ENCODE data around the gene KPNB1.

The KPNB1 gene

DNA sequence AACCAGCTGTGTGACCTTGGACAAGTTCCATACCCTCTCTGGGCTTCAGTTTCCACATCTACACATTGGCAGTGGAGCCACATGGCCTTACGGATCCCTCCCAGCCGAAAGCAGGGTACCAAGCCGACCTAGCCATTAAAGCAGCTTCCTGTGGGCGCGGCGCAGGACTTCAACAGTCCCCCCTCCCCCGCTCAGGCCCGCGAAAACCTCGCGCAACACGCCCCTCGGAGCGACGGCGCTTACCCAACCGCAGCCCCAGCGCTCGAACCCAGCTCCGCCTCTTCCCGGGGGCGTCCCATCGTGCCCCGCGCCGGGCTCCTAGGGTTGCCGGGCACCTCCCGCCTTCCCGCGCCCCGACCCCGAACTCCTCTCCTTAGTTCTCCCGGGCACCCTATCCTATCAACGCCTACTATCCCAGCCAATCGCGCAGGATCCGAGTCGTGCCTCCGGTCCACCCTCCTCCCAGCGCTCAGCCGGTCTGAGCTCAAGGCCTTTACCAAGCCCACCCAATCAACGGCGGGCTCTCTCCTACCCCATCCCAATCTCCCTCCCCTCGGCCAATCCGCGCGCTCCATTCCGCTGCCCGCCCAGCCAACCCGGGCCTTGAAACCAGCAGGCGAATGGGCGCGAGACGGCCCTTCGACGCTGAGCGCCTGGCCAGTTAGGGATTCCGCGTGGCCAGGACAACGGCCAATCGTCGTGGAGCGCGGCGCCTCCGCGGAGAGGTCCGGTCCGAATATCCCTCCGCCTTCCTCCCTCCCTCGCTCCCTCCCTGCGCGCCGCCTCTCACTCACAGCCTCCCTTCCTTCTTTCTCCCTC is at the start of gene KPNB1:
Gene KPNB1, plus strand, starts transcription at position 767 of the 819 bp plus-strand sequence. CDS start 326 bp downstream, outside the sequence.
- H3K27me3 ChIP-seq (ENCODE audit: control insufficient read depth, insufficient read depth, low read length), result no peaks in the 10 kb centered on the region
- H3K27ac ChIP-seq (ENCODE audit: low read depth, low read length), result peak within 1 kb of the TSS; percentile 89
- peak within 1 kb of the TSS; percentile 83 for H3K4me3 ChIP-seq (ENCODE audit: low read length)
- H3K9ac ChIP-seq (ENCODE audit: low read length), result peak within 1 kb of the TSS; percentile 80
- peaks cover 8% of the 10 kb centered on the region for H3K36me3 ChIP-seq (ENCODE audit: control insufficient read depth, insufficient read depth, low read length)
- peaks cover 4% of the 10 kb centered on the region for H3K4me1 ChIP-seq (ENCODE audit: control insufficient read depth, insufficient read depth, low read length)

DNA sequence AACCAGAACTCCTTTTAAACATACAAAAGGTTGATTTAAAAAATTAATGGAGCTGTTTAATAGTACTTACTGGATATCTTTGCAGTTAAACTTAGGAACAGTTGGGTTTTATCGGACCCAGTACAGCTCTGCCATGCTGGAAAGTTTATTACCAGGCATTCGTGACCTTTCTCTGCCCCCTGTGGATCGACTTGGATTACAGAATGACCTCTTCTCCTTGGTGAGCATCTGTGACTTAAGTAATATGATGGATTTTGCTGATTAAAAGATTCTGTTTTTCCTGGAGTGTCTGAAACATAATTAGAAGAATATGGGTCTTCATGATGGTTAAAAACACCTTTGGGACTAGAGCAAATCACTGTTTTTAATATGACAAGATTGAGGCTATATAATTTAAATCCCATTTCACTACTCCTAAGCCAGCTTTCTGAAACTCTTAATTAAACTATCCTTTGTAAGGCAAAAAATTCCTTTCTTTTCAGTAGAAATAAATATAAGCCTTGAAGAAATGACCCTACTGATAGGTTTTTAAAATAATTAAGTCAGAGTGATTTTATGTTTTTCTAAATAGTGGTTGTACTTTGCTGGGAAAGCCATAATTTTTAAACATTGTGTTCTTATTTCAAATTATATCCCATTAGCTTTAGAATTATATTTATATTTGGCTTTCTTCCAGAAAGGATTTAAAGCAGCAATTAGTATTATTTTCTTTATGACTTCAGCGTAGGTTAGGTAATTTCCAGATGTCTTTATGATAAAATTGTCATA is 45.7 kb upstream of the KPNB1 start:
- H3K27ac ChIP-seq (ENCODE audit: low read depth, low read length), result no peak overlapping the region
- H3K36me3 ChIP-seq (ENCODE audit: control insufficient read depth, insufficient read depth, low read length), result peaks cover 6% of the 10 kb centered on the region
- H3K9ac ChIP-seq (ENCODE audit: low read length), result no peak overlapping the region
- H3K4me1 ChIP-seq (ENCODE audit: control insufficient read depth, insufficient read depth, low read length), result no peaks in the 10 kb centered on the region
- no peak overlapping the region for H3K4me3 ChIP-seq (ENCODE audit: low read length)
- H3K27me3 ChIP-seq (ENCODE audit: control insufficient read depth, insufficient read depth, low read length), result no peaks in the 10 kb centered on the region

DNA sequence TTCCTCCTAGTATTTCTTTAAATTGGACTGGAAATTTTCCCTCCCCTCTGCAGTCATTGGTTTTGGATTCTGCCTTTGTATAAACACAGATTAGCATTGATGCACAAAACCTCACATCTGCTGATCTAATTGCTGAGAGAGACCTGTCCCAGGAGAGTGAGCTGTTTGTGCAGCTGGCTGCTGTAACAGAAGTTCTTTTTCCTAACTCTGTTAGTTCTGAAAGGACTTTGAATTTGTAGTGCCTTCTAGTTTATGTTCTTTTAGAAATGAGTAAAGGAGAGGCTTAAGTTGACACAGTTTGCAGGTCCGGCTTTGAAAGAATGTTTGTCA is 45.2 kb upstream of the KPNB1 start:
- H3K4me1 ChIP-seq (ENCODE audit: control insufficient read depth, insufficient read depth, low read length), result no peaks in the 10 kb centered on the region
- no peaks in the 10 kb centered on the region for H3K27me3 ChIP-seq (ENCODE audit: control insufficient read depth, insufficient read depth, low read length)
- H3K4me3 ChIP-seq (ENCODE audit: low read length), result no peak overlapping the region
- H3K9ac ChIP-seq (ENCODE audit: low read length), result no peak overlapping the region
- H3K27ac ChIP-seq (ENCODE audit: low read depth, low read length), result no peak overlapping the region
- H3K36me3 ChIP-seq (ENCODE audit: control insufficient read depth, insufficient read depth, low read length), result peaks cover 8% of the 10 kb centered on the region

DNA sequence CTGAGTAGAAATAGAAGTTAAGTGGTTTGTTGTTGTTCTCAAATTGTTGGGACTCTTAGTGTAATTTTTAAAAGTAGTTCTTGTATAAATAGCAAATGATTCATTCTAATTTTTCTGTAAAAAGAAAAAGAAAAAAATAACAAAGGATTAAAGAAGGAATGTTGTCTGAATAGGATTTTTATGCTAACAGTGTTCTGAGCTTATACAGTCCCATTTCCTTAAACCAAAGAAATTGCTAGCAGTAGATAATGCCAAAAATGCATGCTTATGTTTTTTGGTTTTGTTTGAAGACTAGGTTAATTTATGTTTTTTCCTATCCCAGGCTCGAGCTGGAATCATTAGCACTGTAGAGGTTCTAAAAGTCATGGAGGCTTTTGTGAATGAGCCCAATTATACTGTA is 44.7 kb upstream of the KPNB1 start:
- no peak overlapping the region for H3K9ac ChIP-seq (ENCODE audit: low read length)
- H3K4me1 ChIP-seq (ENCODE audit: control insufficient read depth, insufficient read depth, low read length), result no peaks in the 10 kb centered on the region
- H3K36me3 ChIP-seq (ENCODE audit: control insufficient read depth, insufficient read depth, low read length), result peaks cover 8% of the 10 kb centered on the region
- H3K27ac ChIP-seq (ENCODE audit: low read depth, low read length), result no peak overlapping the region
- H3K27me3 ChIP-seq (ENCODE audit: control insufficient read depth, insufficient read depth, low read length), result no peaks in the 10 kb centered on the region
- no peak overlapping the region for H3K4me3 ChIP-seq (ENCODE audit: low read length)

DNA sequence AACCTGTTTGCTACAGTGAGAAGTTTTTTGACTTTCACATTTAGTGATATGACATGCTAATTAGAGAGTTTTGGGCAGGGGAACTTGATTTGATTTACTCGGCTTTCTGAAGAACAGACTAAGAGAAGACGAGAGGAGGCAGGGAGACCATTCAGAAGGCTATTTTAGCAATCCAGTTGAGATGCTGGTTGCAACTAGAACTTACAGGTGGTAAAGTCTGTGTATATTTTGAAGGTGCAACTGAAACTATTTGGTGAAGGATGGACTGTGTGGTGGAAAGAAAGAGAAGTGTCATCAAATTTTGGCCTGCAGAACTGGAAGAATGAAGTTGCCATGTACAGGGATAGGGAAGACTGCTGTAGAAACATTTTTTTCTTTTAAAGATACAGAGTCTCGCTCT is 42.2 kb upstream of the KPNB1 start:
- Histone ChIP-seq H3K27me3 (ENCODE audit: control insufficient read depth, insufficient read depth, low read length) (no peaks in the 10 kb centered on the region), H3K9ac (ENCODE audit: low read length) (no peak overlapping the region), H3K27ac (ENCODE audit: low read depth, low read length) (no peak overlapping the region), H3K4me3 (ENCODE audit: low read length) (no peak overlapping the region), H3K36me3 (ENCODE audit: control insufficient read depth, insufficient read depth, low read length) (peaks cover 9% of the 10 kb centered on the region), H3K4me1 (ENCODE audit: control insufficient read depth, insufficient read depth, low read length) (no peaks in the 10 kb centered on the region)

DNA sequence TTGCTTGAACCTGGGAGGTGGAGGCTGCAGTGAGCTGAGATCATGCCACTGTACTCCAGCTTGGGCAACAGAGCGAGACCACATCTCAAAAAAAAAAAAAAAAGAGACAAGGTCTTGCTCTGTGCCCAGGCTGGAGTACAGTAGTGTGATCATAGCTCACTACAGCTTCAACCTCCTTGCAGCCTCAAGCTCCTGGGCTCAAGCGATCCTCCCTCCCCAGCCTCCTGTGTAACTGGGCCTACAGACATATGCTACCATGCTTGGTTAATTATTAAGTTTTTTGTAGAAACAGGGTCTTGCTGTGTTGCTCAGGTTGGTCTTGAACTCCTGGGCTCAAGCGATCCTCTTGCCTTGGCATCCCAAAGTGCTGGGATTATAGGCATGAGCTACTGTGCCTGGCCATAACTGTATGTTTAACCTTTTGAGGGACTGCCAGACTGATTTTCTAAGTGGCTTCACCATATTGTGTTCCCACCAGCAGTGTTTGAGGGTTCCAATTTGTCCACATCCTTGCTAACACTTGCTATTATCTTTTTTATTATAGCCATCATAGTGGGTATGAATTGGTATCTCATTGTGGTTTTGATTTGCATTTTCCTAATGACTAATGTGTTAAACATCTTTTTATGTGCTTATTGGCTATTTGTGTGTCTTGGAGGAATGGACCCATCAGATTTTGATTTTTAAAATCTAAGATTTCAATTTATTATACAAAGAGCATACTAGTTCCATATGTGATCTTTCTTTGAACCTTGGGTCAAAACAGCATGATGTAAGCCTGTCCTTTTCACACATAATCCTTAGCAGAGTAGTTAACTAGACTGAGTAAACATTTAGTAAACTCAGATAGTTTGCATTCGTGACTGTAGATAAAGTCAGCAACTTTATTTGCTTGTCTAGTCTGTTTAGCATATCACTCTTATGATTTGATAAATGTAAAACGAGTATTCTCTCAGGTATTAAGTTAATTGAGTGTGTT is 38.1 kb upstream of the KPNB1 start:
- Histone ChIP-seq H3K4me1 (ENCODE audit: control insufficient read depth, insufficient read depth, low read length) (no peaks in the 10 kb centered on the region), H3K27ac (ENCODE audit: low read depth, low read length) (no peak overlapping the region), H3K4me3 (ENCODE audit: low read length) (no peak overlapping the region), H3K27me3 (ENCODE audit: control insufficient read depth, insufficient read depth, low read length) (no peaks in the 10 kb centered on the region), H3K36me3 (ENCODE audit: control insufficient read depth, insufficient read depth, low read length) (peaks cover 15% of the 10 kb centered on the region), H3K9ac (ENCODE audit: low read length) (no peak overlapping the region)

DNA sequence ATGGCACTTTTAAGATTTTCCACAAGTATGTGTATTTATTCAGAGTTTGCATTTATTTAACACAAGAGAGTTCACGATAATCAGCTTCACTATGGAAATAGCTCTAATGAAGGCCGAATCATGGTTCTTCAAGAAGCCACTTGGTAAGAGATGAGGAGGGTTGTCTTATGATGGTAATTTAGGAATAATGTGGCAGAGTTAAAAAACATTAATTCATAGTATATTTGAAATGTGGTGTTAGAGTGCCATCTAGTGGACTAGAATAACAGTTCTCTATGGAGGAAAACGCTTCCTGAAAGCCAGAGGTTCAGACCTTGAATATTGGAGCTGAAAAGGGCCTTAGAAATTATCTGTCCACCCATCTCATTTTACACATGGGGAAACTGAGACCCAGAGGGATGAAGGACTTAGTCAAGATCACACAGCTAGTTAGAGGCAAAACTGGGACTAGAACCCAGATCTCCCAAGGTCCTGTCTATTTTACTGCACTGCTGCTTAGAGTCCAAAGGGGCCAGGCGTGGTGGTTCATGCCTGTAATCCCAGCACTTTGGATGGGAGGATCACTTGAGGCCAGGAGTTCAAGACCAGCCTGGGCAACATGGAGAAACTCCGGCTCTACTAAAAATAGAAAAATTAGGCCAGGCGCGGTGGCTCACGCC is 33.8 kb upstream of the KPNB1 start:
- Histone ChIP-seq H3K4me1 (ENCODE audit: control insufficient read depth, insufficient read depth, low read length) (no peaks in the 10 kb centered on the region), H3K27ac (ENCODE audit: low read depth, low read length) (no peak overlapping the region), H3K27me3 (ENCODE audit: control insufficient read depth, insufficient read depth, low read length) (no peaks in the 10 kb centered on the region), H3K9ac (ENCODE audit: low read length) (no peak overlapping the region), H3K36me3 (ENCODE audit: control insufficient read depth, insufficient read depth, low read length) (peaks cover 26% of the 10 kb centered on the region), H3K4me3 (ENCODE audit: low read length) (no peak overlapping the region)

DNA sequence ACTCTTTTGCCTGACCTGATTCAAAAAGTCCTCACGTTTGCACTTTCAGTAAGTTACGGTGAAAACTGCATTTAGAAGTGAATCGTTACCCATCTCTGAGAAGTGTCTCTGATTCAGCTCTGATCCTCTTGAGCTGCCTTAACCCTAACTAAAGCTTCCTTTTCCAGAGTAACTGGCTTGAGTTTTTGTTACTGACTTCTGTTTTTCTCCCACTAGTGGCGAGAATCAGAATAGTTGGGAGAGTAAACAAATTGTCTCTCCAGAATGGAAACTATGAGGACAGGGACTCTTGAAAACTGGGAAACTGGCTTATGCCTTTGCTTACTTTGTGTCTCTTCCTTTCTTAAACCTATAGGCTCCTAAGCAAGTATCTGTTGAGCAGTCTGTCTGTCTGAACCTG is 31.3 kb upstream of the KPNB1 start:
- H3K4me3 ChIP-seq (ENCODE audit: low read length), result no peak overlapping the region
- peaks cover 24% of the 10 kb centered on the region for H3K36me3 ChIP-seq (ENCODE audit: control insufficient read depth, insufficient read depth, low read length)
- no peaks in the 10 kb centered on the region for H3K27me3 ChIP-seq (ENCODE audit: control insufficient read depth, insufficient read depth, low read length)
- H3K9ac ChIP-seq (ENCODE audit: low read length), result no peak overlapping the region
- H3K27ac ChIP-seq (ENCODE audit: low read depth, low read length), result no peak overlapping the region
- H3K4me1 ChIP-seq (ENCODE audit: control insufficient read depth, insufficient read depth, low read length), result peaks cover 13% of the 10 kb centered on the region

DNA sequence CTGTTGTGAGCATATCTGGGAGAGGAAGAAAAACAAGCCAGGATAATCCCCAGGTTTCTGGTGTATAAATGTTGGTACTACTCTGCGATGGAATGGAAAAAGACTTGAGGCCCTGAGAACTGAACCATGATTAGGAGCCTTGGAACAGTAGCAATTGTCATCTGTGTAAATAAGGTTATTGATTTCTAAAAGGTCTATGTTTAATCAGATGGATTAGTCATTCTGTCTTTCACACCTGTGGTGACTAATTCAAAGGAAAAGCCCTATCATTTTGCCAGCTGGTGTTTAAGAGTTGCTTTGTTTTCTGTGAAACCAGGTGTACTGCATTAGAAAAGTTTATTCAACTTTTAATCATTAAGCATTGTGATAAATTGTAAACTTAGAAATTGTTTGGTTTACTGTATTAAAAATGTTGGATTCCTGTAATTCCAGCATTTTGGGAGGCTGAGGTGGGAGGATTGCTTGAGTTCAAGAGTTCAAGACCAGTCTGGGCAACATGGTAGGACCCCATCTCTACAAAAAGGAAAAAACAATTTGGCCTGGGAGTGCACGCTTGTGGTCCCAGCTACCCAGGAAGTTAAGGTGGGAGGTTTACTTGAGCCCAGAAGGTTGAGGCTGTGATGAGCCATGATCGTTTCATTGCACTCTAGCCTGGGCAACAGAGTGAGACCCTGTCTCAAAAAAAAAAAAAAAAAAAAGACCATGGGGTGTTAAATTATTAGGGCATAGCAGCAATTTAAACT is 29.0 kb upstream of the KPNB1 start:
- peaks cover 19% of the 10 kb centered on the region for H3K36me3 ChIP-seq (ENCODE audit: control insufficient read depth, insufficient read depth, low read length)
- peaks cover 13% of the 10 kb centered on the region for H3K4me1 ChIP-seq (ENCODE audit: control insufficient read depth, insufficient read depth, low read length)
- no peak overlapping the region for H3K27ac ChIP-seq (ENCODE audit: low read depth, low read length)
- H3K9ac ChIP-seq (ENCODE audit: low read length), result no peak overlapping the region
- H3K4me3 ChIP-seq (ENCODE audit: low read length), result no peak overlapping the region
- H3K27me3 ChIP-seq (ENCODE audit: control insufficient read depth, insufficient read depth, low read length), result no peaks in the 10 kb centered on the region

DNA sequence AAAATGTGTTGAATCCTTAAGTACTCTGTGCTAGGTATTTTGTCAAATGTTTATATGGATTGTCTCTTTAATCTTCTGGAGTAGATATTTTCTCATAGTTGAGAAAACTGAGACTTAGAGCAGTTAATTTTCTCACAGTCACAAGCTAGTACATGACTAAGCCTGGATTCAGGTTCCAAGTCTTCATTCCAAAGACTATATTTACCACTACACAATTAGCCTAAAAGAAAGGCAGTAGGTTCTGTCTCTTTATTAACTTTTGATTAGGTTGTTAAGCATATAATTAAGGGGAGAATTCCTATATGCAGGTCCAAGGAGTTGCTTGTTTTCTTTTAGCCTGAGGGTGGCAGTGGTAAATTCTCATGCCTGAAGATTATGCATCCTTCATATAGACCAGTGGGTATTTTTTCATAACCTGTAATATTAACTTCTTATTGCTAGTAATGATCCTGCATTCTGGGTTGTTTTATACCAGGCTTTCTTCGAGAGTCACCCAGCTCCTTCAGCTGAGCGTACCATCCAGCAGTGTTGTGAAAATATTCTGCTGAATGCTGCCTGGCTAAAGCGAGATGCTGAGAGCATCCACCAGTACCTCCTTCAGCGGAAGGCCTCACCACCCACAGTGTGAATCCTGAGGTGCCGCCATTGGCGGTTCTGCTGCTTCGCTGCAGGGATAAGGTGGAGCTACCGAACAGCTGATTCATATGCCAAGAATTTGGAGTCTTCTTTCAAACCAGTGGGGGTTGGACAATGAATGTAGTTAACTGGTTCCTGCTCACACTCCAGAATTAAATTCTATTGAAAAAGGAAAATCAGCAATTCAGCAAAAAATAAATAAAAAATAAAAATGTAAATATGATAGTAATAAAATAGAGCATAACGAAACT is 28.2 kb upstream of the KPNB1 start:
- Histone ChIP-seq H3K27me3 (ENCODE audit: control insufficient read depth, insufficient read depth, low read length) (no peaks in the 10 kb centered on the region), H3K27ac (ENCODE audit: low read depth, low read length) (peak overlapping the region; percentile 61), H3K4me3 (ENCODE audit: low read length) (no peak overlapping the region), H3K9ac (ENCODE audit: low read length) (no peak overlapping the region), H3K36me3 (ENCODE audit: control insufficient read depth, insufficient read depth, low read length) (peaks cover 19% of the 10 kb centered on the region), H3K4me1 (ENCODE audit: control insufficient read depth, insufficient read depth, low read length) (peaks cover 15% of the 10 kb centered on the region)

DNA sequence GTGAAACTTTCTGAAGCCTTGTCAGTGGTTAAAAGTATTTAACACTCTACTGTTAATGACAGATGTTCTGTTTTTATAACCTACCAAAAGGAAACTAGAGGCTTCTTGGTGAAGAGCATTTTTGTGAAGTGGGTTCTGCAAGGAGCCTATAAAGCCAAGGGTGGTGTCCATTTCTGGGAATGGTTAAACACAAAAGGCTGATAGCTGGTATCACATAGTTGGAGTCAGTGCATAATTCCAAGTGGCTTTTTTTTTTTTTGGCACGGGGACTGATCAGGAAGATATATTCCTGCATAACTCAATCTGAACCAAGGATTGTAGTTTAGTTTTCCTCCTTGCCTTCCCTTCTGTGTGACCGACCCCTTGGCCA is 27.6 kb upstream of the KPNB1 start:
- H3K27me3 ChIP-seq (ENCODE audit: control insufficient read depth, insufficient read depth, low read length), result no peaks in the 10 kb centered on the region
- peaks cover 15% of the 10 kb centered on the region for H3K4me1 ChIP-seq (ENCODE audit: control insufficient read depth, insufficient read depth, low read length)
- no peak overlapping the region for H3K4me3 ChIP-seq (ENCODE audit: low read length)
- peak overlapping the region; percentile 61 for H3K27ac ChIP-seq (ENCODE audit: low read depth, low read length)
- no peak overlapping the region for H3K9ac ChIP-seq (ENCODE audit: low read length)
- H3K36me3 ChIP-seq (ENCODE audit: control insufficient read depth, insufficient read depth, low read length), result peaks cover 17% of the 10 kb centered on the region

All from rectal smooth muscle tissue (tissue), 1 donor.